Endodermal cell (in vitro differentiated cells): Measurements from ENCODE around the gene ENTPD2. TPM values are rescaled to one million over a fixed set of nuclear protein-coding genes. Genes with fewer than 3 reads are reported as not detected.
"Not testable (repeated sequence)": the region's sequence is repeated elsewhere in the genome, so short reads cannot be mapped to it uniquely, and the experiment has no call there.

Experiments
- DNase-seq: peaks from one replicate; pipeline ENCODE4 v3.0.0-alpha.2; 2017
- H3K27ac ChIP-seq: 2 replicates; pipeline ENCODE4 v1.5.1; 2013; ENCODE audit warnings: mild to moderate bottlenecking, low read depth, low read length, moderate library complexity
- H3K27me3 ChIP-seq: 2 replicates; pipeline ENCODE4 v1.6.1; 2013; ENCODE audit warnings: mild to moderate bottlenecking, low read length, moderate library complexity; ENCODE audit not compliant: insufficient read depth, control insufficient read depth, poor library complexity, severe bottlenecking
- H3K36me3 ChIP-seq: 2 replicates; pipeline ENCODE4 v1.7.0; 2013; ENCODE audit warnings: mild to moderate bottlenecking, low read length, moderate library complexity; ENCODE audit not compliant: control insufficient read depth, insufficient read depth
- H3K4me1 ChIP-seq: one replicate; pipeline ENCODE4 v1.7.0; 2013; ENCODE audit warnings: low read length; ENCODE audit not compliant: control insufficient read depth, insufficient read depth
- H3K4me3 ChIP-seq: 2 replicates; pipeline ENCODE4 v1.5.1; 2013; ENCODE audit warnings: mild to moderate bottlenecking, low read length, moderate library complexity
- H3K9ac ChIP-seq: 2 replicates; pipeline ENCODE4 v1.6.1; 2013; ENCODE audit warnings: mild to moderate bottlenecking, low read length, moderate library complexity; ENCODE audit not compliant: poor library complexity, severe bottlenecking; ENCODE audit errors: extremely low read depth
- H3K9me3 ChIP-seq: 2 replicates; pipeline ENCODE4 v1.6.1; 2013; ENCODE audit warnings: mild to moderate bottlenecking, low read length, moderate library complexity; ENCODE audit not compliant: control insufficient read depth
- H3K27ac Mint-ChIP-seq: 2 replicates; pipeline ENCODE4 v1.8.0; 2020; ENCODE audit warnings: mixed read lengths
- H3K27me3 Mint-ChIP-seq: 2 replicates; pipeline ENCODE4 v1.8.0; 2021; ENCODE audit warnings: mild to moderate bottlenecking, mixed read lengths; ENCODE audit not compliant: insufficient read depth
- H3K36me3 Mint-ChIP-seq: 2 replicates; pipeline ENCODE4 v1.8.0; 2020; ENCODE audit warnings: low read depth, mixed read lengths
- H3K4me1 Mint-ChIP-seq: 2 replicates; pipeline ENCODE4 v1.8.0; 2020; ENCODE audit warnings: mixed read lengths
- H3K4me3 Mint-ChIP-seq: 2 replicates; pipeline ENCODE4 v1.8.0; 2020; ENCODE audit warnings: mild to moderate bottlenecking, moderate library complexity, mixed read lengths
- H3K9me3 Mint-ChIP-seq: 2 replicates; pipeline ENCODE4 v1.8.0; 2020; ENCODE audit warnings: mild to moderate bottlenecking, mixed read lengths
- WGBS, 2 experiments: methylation state at CpG; one replicate each; pipeline versions ENCODE4 v1.1.5 to v1.1.7; 2013; ENCODE audit warnings: missing lambda C conversion rate in 2 of 2, mixed read lengths in 1 of 2; ENCODE audit not compliant: insufficient coverage in 1 of 2, insufficient read length in 1 of 2; 5-methylcytosine and 5-hydroxymethylcytosine counted together
- total RNA-seq, 2 donors: library from RNA; stranded (reverse); fragmentation: NEBNext Ultra II Directional in 1 of 2; extraction: Animal tissue kit (Norgen Biotek cat#: 25700) in 1 of 2; gene quantifications; 2 replicates in 1 of 2; 3 replicates in 1 of 2; pipeline ENCODE4 v1.2.1, GENCODE V29; 2021
- TF ChIP-seq, protein P1 (sequence below): fragments of 200-600 bp; sonication (generic); conservative IDR thresholded peaks from 2 replicates; pipeline ENCODE4 v1.5.0; 2021; ENCODE audit warnings: antibody characterized with exemption, mild to moderate bottlenecking

ENTPD2 gene
- total RNA-seq, 2 donors from 2014 or later: 1.2 to 2.4 TPM

GRCh38 chr9:137007108-137007815 is 46.6 kb downstream of the ENTPD2 start:
- Mint-ChIP-seq H3K4me1 (no peaks in the 10 kb centered on the region), H3K27me3 (peaks cover 3% of the 10 kb centered on the region), H3K4me3 (no peak overlapping the region), H3K9me3 (peaks cover 19% of the 10 kb centered on the region), H3K36me3 (no peaks in the 10 kb centered on the region), H3K27ac (no peak overlapping the region)
- no peaks in the 10 kb centered on the region for H3K9me3 ChIP-seq
- no peak overlapping the region for H3K9ac ChIP-seq
- no peak for DNase-seq
- H3K27me3 ChIP-seq: no peaks in the 10 kb centered on the region
- no peaks in the 10 kb centered on the region for H3K36me3 ChIP-seq
- H3K27ac ChIP-seq: no peak overlapping the region
- 84 to 89% methylated on average over 12 to 30 of the region's 30 CpGs for WGBS, 2 experiments
- TF ChIP-seq, protein P1, sequence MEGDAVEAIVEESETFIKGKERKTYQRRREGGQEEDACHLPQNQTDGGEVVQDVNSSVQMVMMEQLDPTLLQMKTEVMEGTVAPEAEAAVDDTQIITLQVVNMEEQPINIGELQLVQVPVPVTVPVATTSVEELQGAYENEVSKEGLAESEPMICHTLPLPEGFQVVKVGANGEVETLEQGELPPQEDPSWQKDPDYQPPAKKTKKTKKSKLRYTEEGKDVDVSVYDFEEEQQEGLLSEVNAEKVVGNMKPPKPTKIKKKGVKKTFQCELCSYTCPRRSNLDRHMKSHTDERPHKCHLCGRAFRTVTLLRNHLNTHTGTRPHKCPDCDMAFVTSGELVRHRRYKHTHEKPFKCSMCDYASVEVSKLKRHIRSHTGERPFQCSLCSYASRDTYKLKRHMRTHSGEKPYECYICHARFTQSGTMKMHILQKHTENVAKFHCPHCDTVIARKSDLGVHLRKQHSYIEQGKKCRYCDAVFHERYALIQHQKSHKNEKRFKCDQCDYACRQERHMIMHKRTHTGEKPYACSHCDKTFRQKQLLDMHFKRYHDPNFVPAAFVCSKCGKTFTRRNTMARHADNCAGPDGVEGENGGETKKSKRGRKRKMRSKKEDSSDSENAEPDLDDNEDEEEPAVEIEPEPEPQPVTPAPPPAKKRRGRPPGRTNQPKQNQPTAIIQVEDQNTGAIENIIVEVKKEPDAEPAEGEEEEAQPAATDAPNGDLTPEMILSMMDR: no peak
- H3K4me3 ChIP-seq: no peak overlapping the region
- no peaks in the 10 kb centered on the region for H3K4me1 ChIP-seq

- TF ChIP-seq, protein P1: no peak
- H3K9me3 ChIP-seq: no peaks in the 10 kb centered on the region
- H3K4me1 ChIP-seq: no peaks in the 10 kb centered on the region
- no peak for DNase-seq
- Mint-ChIP-seq H3K9me3 (peaks cover 19% of the 10 kb centered on the region), H3K27ac (no peak overlapping the region), H3K4me3 (no peak overlapping the region), H3K4me1 (no peaks in the 10 kb centered on the region), H3K27me3 (peaks cover 3% of the 10 kb centered on the region), H3K36me3 (no peaks in the 10 kb centered on the region)
- H3K36me3 ChIP-seq: no peaks in the 10 kb centered on the region
- WGBS, 2 experiments: 93 to 94% methylated on average over 8 to 24 of the region's 24 CpGs
- no peak overlapping the region for H3K9ac ChIP-seq
- no peak overlapping the region for H3K27ac ChIP-seq
- H3K27me3 ChIP-seq: no peaks in the 10 kb centered on the region
- no peak overlapping the region for H3K4me3 ChIP-seq
Observed at GRCh38 chr9:137006116-137007003, 47.5 kb downstream of the ENTPD2 start.

GRCh38 chr9:137004285-137004684 is 49.6 kb downstream of the ENTPD2 start:
- not testable (repeated sequence) for H3K36me3 Mint-ChIP-seq, H3K36me3 ChIP-seq, H3K9ac ChIP-seq, H3K9me3 ChIP-seq, H3K27ac ChIP-seq, H3K4me1 ChIP-seq, H3K4me1 Mint-ChIP-seq, H3K27me3 ChIP-seq, H3K4me3 ChIP-seq, H3K4me3 Mint-ChIP-seq, H3K27ac Mint-ChIP-seq, H3K27me3 Mint-ChIP-seq, DNase-seq
- TF ChIP-seq, protein P1: peak; percentile 70
- 39 to 53% methylated on average over 11 to 16 of the region's 17 CpGs for WGBS, 2 experiments
- peaks cover 19% of the 10 kb centered on the region for H3K9me3 Mint-ChIP-seq
